ENCODE measurements around the gene VAC14.
A peak's percentile ranks its signal among the peaks of the same experiment; 100 is the strongest.

VAC14 gene

GRCh38 chr16:70705056-70705455 lies 95.9 kb downstream of the VAC14 start:
- no peak for DNase-seq (ENCODE audit: low spot score)

GRCh38 chr16:70704586-70704985 lies 96.4 kb downstream of the VAC14 start:
- no peak for DNase-seq (ENCODE audit: low spot score)

- DNase-seq (ENCODE audit: low spot score): no peak
Measured at GRCh38 chr16:70703835-70704381, 97.0 kb downstream of the VAC14 start.

GRCh38 chr16:70703041-70703834 lies 97.7 kb downstream of the VAC14 start:
- DNase-seq (ENCODE audit: low spot score): no peak

GRCh38 chr16:70702624-70703023 lies 98.3 kb downstream of the VAC14 start:
- no peak for DNase-seq (ENCODE audit: low spot score)

GRCh38 chr16:70701998-70702397 lies 99.0 kb downstream of the VAC14 start:
- no peak for DNase-seq (ENCODE audit: low spot score)

- DNase-seq (ENCODE audit: low spot score): no peak
Measured at GRCh38 chr16:70701596-70701995, 99.4 kb downstream of the VAC14 start.

- no peak for DNase-seq (ENCODE audit: low spot score)
Measured at GRCh38 chr16:70701036-70701435, 99.9 kb downstream of the VAC14 start.

- DNase-seq (ENCODE audit: low spot score): peak; percentile 57
Measured at GRCh38 chr16:70700101-70701020, 100.6 kb downstream of the VAC14 start.

- DNase-seq (ENCODE audit: low spot score): no peak
Measured at GRCh38 chr16:70699696-70700095, 101.3 kb downstream of the VAC14 start.

- DNase-seq (ENCODE audit: low spot score): no peak
Measured at GRCh38 chr16:70698901-70699300, 102.1 kb downstream of the VAC14 start.

GRCh38 chr16:70697594-70698170 lies 103.3 kb downstream of the VAC14 start:
- no peak for DNase-seq (ENCODE audit: low spot score)

- no peak for DNase-seq (ENCODE audit: low spot score)
Measured at GRCh38 chr16:70696952-70697593, 103.9 kb downstream of the VAC14 start.

GRCh38 chr16:70696355-70696754 lies 104.6 kb downstream of the VAC14 start:
- DNase-seq (ENCODE audit: low spot score): no peak

- DNase-seq (ENCODE audit: low spot score): no peak
Measured at GRCh38 chr16:70695331-70696070, 105.5 kb downstream of the VAC14 start.

- DNase-seq (ENCODE audit: low spot score): no peak
Measured at GRCh38 chr16:70694868-70695218, 106.1 kb downstream of the VAC14 start.

- DNase-seq (ENCODE audit: low spot score): no peak
Measured at GRCh38 chr16:70694088-70694867, 106.7 kb downstream of the VAC14 start.

GRCh38 chr16:70692873-70693671 lies 107.9 kb downstream of the VAC14 start:
- DNase-seq (ENCODE audit: low spot score): no peak

GRCh38 chr16:70692130-70692872 lies 108.7 kb downstream of the VAC14 start:
- no peak for DNase-seq (ENCODE audit: low spot score)
